ENCODE data around the gene CSRNP3. TPM values are rescaled to one million over a fixed set of nuclear protein-coding genes. Genes with fewer than 3 reads are reported as not detected.

CSRNP3 gene
- total RNA-seq, 4 donors from 2014 or later = 0.91 to 14.1 (median 1.7) TPM

DNA sequence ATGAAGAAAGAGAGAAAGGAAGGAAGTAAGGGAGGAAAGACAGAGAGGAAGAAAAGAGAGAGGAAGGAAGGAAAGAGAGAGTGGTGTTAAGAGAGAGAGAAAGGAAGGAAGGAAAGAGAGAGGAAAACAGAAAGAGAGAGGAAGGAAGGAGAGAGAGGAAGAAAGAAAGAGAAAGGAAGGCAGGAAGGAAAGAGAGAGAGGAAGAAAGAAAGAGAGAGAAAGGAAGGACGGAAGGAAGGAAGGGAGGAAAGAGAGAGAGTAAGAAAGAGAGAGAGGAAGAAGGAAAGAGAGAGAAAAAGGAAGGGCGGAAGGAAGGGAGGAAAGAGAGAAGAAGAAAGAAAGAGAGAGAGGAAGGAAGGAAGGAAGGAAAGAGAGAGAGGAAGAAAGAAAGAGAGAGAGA, 197.1 kb downstream of the CSRNP3 start:
- no peak for TF ChIP-seq POLR2A (IDR thresholded peaks at IDR 0.05)
- TF ChIP-seq, protein P1, sequence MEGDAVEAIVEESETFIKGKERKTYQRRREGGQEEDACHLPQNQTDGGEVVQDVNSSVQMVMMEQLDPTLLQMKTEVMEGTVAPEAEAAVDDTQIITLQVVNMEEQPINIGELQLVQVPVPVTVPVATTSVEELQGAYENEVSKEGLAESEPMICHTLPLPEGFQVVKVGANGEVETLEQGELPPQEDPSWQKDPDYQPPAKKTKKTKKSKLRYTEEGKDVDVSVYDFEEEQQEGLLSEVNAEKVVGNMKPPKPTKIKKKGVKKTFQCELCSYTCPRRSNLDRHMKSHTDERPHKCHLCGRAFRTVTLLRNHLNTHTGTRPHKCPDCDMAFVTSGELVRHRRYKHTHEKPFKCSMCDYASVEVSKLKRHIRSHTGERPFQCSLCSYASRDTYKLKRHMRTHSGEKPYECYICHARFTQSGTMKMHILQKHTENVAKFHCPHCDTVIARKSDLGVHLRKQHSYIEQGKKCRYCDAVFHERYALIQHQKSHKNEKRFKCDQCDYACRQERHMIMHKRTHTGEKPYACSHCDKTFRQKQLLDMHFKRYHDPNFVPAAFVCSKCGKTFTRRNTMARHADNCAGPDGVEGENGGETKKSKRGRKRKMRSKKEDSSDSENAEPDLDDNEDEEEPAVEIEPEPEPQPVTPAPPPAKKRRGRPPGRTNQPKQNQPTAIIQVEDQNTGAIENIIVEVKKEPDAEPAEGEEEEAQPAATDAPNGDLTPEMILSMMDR (IDR thresholded peaks at IDR 0.05) = no peak
- 92 to 97% methylated on average over 2 of the region's 2 CpGs for WGBS, 2 donors
- no peak for DNase-seq (ENCODE audit: low spot score in 2 of 2)
- intact Hi-C loops (cut with DNase I; ENCODE audit: low total_unique reads) = no loop called here
- H3K4me3 ChIP-seq (ENCODE audit: low read depth, poor library complexity, severe bottlenecking) = no peak overlapping the region

DNA sequence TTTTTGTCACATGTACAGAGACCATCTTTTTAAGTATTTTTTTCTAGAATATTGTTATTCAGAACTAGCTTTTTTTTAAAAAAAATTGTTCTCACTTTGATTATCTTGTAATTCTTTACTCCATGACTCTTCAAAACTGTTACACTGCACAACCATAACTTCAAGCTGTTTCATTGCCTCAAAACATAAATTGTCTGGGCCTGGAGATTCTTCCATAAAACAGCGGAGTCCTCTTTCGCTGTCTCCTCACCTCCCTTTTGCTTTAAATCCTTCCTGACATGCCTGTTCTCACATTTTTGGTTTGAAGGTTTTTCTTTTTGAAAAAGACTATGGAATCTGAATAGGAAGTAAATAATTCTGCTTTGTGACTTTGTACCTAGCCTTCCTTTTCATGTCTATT, 197.9 kb downstream of the CSRNP3 start:
- DNase-seq (ENCODE audit: low spot score in 2 of 2) = no peak
- WGBS, 2 donors = 49 to 73% methylated on average over 2 of the region's 2 CpGs
- no peak for TF ChIP-seq POLR2A (IDR thresholded peaks at IDR 0.05)
- TF ChIP-seq, protein P1 (IDR thresholded peaks at IDR 0.05) = no peak
- intact Hi-C loops (cut with DNase I; ENCODE audit: low total_unique reads) = no loop called here
- H3K4me3 ChIP-seq (ENCODE audit: low read depth, poor library complexity, severe bottlenecking) = no peak overlapping the region

GRCh38 chr2:165674780-165675179, 205.3 kb downstream of the CSRNP3 start:
- WGBS, 2 donors = 88 to 90% methylated on average over 2 of the region's 2 CpGs
- intact Hi-C loops (cut with DNase I; ENCODE audit: low total_unique reads) = no loop called here
- no peak for DNase-seq (ENCODE audit: low spot score in 2 of 2)
- no peak for TF ChIP-seq POLR2A (IDR thresholded peaks at IDR 0.05)
- TF ChIP-seq, protein P1 (IDR thresholded peaks at IDR 0.05) = no peak
- no peak overlapping the region for H3K4me3 ChIP-seq (ENCODE audit: low read depth, poor library complexity, severe bottlenecking)

- no peak for DNase-seq (ENCODE audit: low spot score in 2 of 2)
- intact Hi-C loops (cut with DNase I; ENCODE audit: low total_unique reads) = no loop called here
- no peak overlapping the region for H3K4me3 ChIP-seq (ENCODE audit: low read depth, poor library complexity, severe bottlenecking)
- TF ChIP-seq POLR2A (IDR thresholded peaks at IDR 0.05) = no peak
- TF ChIP-seq, protein P1 (IDR thresholded peaks at IDR 0.05) = no peak
- 65 to 67% methylated on average over 1 of the region's 1 CpG for WGBS, 2 donors
Observed at GRCh38 chr2:165675551-165675968, 206.1 kb downstream of the CSRNP3 start.

- DNase-seq (ENCODE audit: low spot score in 2 of 2) = no peak
- 91 to 92% methylated on average over 13 of the region's 13 CpGs for WGBS, 2 donors
- H3K4me3 ChIP-seq (ENCODE audit: low read depth, poor library complexity, severe bottlenecking) = no peak overlapping the region
- TF ChIP-seq POLR2A (IDR thresholded peaks at IDR 0.05) = no peak
- TF ChIP-seq, protein P1 (IDR thresholded peaks at IDR 0.05) = no peak
- intact Hi-C loops (cut with DNase I; ENCODE audit: low total_unique reads) = no loop called here
Observed at GRCh38 chr2:165678882-165679281, 209.4 kb downstream of the CSRNP3 start.

DNA sequence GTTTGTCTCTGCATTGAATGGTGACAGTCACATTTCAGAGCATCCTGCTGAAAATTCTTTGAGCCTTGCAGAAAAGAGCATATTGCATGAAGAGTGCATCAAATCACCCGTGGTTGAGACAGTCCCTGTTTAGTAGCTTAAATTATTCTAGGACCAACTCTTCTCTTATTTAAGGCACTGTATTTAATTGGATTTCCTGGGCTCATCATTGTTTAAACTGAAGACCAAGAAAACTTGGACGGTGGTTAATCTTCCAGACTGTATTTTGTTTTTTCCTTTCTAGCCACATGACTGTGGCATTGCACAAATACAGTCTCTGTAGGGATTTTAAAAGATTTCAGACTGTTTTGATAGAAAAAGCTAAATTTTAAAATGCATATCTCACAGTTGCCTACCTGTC, 210.1 kb downstream of the CSRNP3 start:
- TF ChIP-seq, protein P1 (IDR thresholded peaks at IDR 0.05) = no peak
- TF ChIP-seq POLR2A (IDR thresholded peaks at IDR 0.05) = no peak
- no peak for DNase-seq (ENCODE audit: low spot score in 2 of 2)
- no peak overlapping the region for H3K4me3 ChIP-seq (ENCODE audit: low read depth, poor library complexity, severe bottlenecking)
- WGBS, 2 donors = 81 to 82% methylated on average over 2 of the region's 2 CpGs
- intact Hi-C loops (cut with DNase I; ENCODE audit: low total_unique reads) = no loop called here
